NCI-H82 treated with DMSO at 0.1 percent for 48 hours (cell line): ENCODE data around the gene MICALL2.

Source experiments
- DNase-seq: peaks from one replicate; lab custom pipeline; 2025; ENCODE audit not compliant: unreplicated experiment; lab: John Stamatoyannopoulos, UW

Gene MICALL2

DNA sequence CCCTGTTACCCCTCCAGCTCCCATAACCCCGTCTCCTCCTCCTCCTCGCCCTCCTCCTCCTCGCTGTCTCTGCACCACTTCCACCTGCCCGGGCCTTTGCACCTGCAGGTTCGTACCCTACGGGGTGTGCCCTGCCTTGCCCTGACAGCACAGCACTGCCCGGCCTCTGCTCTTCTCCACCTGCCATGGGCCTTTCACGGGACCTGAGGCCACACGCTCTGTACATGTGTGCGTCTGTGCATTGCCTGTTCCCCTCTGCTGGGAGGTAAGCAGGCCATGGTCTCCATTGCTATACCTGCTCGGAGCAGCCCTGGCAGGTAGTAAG is 40.0 kb downstream of the MICALL2 start:
- no peak for DNase-seq

DNA sequence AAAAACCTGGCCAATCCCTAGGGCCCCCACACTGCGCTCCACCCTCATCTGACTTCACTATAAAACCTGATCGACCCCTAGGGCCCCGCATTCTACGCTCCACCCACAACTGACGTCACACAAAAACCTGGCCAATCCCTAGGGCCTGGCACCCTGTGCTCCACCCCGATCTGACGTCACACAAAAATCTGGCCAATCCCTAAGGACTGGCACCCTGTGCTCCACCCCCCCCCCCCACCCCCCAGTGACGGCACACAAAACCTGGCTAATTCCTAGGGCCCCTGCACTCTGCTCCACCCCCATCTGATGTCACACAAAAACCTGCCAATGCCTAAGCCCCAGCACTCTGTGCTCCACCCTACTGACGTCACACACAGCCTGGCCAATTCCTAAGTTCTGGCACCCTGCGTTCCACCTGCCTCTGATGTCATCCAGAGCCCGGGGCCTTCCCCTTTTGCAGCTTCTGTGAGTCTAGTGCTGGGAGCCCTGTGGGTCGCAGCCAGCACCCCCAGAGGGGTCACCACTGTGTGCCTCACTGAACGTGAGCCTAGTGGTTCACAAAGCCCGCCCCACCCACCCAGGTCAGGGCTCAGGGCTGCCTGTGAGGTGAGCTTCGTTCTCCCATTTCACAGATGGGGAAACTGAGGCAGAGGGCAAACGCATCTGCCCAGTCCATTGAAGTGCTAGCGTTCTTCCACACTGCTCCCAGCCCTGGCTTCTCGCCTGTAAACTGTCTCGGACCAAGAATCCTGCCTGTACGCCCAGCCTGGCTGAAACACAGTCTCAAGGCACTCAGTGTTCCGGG is 40.6 kb downstream of the MICALL2 start:
- peak; percentile 25 for DNase-seq

DNA sequence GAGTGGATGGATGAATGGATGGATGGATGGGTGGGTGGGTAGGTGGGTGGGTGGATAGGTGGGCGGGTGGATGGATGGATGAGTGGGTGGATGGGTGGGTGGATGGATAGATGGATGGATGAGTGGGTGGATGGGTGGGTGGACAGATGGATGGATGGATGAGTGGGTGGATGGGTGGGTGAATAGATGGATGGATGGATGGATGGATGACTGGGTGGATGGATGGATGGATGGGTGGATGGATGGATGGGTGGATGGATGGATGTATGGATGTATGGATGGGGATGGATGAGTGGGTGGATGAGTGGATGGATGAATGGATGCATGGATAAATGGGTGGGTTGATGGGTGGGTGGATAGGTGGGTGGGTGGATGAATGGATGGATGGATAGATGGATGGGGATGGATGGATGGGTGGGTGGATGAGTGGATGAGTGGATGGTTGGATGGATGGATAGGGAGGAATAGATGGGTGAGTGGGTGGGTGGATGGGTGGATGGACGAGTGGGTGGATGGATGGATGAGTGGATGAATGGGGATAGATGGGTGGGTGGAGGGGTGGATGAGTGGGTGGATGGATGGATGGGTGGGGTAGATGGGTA is 43.8 kb downstream of the MICALL2 start:
- DNase-seq: no peak

DNA sequence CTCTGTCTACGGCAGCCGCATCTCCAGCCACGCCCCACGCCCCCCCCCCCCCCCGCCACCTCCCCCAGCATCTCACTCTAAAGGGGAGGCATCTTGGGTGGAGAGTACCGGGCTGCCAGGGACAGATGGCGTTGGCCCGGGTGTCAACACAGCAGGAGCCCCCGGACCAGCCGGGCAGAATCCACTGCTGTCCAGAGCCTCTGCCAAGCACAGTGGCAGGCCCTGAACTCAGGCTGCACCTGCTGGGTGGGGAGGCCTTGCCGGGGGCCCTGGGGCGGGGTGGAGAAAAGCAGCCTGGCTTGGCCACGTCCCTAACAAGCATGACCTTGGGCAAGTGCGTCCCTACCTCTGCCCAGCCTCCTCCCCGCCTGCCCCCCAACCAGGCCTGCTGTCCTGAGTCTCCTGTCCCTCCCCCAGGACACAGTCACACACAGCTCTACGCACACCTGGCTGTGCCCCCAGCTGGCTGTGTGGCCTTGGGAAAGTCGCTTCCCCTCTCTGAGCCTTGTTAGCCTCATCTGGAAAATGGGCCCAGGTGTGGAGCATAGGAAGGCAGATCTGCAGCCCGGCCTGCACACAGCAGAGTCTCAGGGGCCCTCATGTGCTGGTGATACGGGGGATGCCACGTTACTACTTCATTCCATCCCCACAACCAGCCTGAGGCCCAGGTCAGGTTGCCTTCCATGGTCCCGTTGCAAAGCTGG is 45.2 kb downstream of the MICALL2 start:
- DNase-seq: no peak

DNA sequence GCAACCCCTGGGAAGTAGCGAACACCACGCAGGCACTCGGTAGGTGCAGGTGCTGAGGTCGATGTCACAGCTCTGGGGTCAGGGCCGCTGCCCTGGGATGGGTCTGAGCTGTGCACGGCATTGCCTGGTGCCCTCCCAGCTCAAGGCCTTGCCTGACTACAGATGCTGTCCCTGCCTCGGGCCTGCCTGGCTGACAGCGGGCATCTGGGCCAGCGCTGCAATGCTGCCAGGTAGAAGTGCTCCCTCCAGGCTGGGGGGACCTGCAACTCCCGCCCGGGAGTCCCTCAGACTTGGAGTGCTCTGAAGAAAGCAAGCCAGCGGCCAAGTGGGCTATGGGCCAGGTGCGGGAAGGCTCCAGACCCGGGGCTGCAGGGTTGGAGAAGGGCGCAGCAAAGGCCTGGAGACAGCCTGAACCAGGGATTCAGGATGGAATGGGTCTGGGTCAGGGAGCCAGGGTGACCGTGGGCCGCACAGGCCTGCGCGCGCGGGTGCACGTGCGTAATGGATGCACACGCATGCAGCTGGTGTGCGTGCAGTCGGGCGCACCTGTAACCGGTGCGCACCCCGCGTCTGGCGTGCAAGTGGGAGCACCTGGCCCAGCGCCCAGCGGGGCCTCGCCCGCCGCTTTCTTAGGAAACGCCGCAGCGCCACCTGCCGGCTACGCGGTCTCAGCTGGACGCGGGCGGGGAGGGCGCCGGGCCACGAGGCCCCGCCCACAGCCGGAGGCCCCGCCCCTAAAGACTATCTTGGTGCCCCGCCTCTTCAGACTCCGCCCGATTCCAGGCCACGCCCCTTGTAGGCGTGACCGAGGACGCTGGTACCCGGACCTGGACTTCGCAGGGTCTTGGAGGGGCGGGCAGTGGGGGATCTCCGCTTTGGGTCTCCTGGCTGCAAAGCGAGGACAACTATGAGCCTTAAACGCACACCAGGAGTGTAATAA is 46.7 kb downstream of the MICALL2 start:
- peak; percentile 73 for DNase-seq

DNA sequence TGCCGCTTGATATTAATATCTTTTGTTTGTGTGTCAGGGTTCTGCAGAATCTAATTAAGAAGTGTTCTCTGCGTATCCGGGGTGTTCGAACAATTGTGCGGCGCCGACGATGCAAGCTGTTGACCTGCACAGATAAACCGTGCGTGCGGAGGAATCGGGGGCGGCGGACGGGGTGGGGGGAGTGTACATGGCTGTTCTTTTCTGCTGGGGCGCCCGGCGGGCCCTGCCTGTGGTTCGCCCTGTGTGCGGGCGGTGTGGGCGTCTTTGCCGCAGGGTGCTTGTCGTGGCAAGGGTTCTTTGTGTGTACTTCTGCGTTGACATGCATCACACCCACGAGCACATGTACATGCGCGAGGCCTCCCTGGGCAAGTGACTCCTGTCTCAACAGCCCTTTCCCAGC is 47.9 kb downstream of the MICALL2 start:
- DNase-seq: no peak

DNA sequence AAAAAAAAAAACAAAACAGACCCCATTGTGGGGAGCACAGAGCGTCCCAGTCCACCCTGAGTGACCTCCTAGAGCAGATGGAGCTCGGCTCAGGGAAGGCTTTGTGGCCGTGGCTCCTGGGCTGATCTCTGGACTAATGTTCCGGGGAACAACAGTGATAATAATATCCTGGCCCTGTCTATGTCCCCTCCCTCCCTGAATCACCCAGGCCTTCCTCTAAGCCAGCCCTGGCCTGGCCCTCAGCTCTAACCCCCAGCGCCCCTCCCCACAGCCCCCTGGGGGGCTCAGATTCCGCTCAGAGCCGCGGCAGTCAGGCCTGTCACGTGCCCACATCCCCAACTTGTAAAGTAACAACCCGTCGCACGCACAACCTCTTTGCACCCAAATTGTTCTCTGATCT is 48.3 kb downstream of the MICALL2 start:
- DNase-seq: no peak

DNA sequence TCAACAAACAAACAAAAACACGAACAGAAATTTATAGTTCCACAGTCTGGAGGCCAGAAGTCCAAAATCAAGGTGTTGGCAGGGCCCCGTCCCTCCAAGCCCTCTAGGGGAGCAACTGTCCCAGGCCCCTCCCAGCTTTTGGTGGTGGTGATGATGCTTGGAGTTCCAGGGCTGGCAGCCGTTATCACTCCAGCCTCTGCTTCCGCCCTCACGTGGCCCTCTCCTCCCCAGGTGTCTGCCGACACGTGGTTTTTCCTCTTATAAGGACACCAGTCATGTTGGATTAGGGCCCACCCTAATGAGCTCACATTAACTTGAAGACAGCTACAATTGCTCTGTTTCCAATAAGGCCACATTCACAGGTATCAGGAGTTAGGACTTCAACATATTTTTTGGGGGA is 49.7 kb downstream of the MICALL2 start:
- DNase-seq: no peak

DNA sequence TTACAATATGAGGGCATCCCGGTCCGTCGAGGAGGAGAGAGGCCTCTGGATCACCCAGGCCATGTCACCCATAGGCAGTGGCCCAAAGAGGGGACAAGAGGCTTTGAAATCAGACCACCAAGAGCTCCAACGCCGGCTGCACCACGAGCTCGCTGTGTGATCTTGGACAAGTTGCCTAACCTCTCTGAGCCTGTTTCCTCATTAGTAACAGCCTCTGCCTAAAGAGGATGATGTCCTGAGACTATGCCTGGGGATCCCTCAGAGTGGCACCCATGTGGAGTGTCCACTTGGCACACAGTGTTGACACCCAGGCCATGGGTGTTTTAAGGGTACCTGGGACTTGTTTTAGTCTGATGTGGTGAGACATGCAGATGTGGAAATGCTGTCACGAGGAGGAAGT is 50.8 kb downstream of the MICALL2 start:
- no peak for DNase-seq

DNA sequence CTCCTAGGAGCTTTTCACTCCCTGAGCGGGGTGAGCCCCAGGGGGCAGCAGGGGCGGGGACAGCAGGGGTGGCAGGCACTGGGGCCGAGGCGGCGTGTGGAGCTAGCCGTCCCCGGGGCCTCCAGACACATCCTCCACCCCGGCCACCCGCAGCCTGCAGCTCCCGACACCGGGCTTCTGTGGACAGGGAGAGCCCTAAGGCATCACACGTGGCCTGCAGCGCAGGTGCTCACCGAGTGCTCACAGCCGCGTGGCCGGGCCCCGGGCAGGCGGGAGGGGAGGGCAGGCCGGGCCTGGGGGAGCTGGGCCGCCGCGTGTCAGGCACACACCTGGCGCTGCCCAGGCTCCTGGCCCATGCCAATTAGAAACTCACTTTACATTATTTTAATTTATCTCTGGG is 51.4 kb downstream of the MICALL2 start:
- no peak for DNase-seq

DNA sequence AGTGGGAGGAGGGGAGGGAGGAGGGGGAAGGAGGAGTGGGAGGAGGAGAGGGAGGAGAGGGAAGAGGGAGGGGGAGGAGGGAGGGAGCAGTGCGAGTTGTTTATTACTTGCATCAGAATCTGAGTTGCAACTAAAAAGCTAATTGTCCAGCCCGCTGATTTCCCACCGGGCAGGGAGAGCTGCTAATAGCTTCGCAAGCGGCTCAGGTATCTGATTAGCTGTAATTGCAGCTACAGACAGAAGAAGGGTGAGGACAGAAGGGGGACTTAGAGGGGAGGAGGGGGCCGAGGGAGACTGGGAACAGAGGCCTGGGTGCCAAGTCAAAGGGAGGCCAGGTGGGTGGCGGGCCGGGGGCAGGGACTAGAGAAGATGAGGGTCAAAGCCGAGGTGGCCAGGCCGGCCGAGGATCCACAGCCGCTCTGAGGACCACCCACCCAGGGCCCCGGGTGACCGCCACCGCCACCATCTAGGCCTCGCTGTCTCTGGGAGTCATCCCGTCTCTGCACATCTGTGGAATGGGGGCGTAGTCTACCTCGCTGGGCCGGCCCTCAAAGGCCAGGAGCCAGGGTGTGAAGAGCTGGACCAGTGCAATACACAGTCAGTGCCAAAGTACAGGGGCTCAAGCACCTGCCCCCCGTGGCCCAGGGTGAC is 54.2 kb downstream of the MICALL2 start:
- DNase-seq: no peak

DNA sequence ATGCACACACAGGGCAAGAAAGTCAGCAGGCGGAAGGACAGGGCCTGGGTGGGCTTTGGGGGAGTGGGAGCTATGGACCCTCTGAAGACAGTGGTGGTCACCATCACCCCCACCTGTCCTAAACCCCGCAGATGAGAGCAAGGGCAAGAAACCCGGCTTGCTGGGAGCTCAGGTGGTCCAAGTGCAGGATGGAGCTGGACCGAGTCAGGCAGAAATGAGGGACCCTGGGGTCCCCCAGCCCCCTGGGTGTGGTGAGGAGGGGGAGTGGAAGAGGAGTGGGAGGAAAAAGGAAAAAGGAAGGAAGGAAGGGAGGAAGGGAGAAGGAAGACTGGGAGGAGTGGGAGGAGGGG is 54.8 kb downstream of the MICALL2 start:
- DNase-seq: no peak

DNA sequence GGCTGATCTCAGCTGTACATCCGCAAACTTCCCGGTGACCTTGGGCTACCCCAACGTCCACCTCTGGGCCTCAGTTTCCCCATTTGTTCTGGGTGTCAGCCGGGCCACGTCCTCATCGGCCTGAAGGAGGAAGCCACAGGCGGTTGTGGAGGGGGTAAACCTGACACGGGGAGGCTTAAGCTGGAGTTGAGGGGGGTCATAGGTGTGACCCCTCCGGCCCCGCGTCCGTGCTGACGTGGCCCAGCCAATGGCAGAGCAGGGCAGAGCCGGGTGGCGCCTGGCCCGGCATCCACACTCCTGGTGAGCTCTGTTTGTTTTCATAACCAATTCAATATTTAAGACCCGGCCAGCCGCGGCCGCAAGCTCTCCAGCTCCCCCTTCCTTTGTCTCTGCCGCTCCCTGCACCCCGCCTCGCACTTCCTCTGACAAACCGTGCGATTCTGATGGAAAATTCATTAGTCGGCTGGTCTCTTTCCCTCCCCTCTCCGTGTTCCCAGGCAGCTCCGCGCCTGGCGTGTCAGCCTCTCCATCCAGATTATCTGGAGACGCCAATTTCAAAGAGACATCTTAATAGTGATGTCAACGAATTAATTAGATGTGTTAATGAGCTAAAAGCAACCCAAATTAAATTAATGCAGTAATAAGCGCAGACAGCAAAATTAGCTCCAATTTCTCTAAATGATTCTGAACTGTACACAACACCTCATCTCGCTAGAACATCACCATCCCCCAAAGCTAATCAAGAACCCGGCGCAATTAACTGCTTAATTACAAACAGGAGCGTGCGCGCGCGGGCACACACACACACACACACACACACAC is 55.4 kb downstream of the MICALL2 start:
- DNase-seq: no peak

DNA sequence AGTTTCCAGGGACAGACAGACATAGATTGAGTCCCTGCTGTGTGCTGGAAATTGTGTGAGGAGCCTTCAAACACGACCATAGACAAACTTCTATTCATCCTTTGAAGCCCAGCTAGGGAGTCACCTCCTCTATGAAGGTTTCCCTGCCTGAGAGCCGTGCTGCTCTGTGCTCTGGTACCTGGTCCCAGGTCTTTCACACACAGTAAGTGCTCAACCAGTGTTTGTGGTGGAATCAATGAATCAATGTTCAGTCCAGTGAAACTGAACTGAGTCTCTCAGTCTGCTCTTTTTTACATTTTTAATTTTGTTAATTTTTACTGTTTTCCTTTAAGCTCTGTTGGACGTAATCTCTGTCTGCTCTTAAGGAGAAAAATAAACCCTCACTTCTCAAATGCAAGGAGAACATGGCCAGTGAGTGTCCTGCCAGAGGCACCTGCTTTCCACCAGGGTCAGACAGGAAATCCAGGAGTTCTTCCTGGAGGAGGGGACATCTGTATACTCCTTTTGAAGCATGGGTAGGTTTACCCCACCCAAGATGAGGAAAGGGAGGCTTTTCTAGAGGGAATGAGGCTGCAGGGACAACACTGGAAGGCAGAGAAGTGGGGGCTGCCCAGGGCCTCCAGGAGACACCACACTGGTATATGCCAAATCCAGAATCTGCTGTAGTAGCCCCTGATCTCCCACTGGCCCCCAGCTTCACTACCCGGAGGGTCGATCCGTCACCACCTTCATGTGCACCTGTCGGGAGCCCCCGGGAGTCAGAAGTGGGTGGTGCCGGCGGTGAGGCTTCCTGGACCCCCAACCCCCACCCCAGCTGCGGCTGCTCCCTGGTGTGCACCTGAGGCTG is 56.3 kb downstream of the MICALL2 start:
- DNase-seq: no peak

DNA sequence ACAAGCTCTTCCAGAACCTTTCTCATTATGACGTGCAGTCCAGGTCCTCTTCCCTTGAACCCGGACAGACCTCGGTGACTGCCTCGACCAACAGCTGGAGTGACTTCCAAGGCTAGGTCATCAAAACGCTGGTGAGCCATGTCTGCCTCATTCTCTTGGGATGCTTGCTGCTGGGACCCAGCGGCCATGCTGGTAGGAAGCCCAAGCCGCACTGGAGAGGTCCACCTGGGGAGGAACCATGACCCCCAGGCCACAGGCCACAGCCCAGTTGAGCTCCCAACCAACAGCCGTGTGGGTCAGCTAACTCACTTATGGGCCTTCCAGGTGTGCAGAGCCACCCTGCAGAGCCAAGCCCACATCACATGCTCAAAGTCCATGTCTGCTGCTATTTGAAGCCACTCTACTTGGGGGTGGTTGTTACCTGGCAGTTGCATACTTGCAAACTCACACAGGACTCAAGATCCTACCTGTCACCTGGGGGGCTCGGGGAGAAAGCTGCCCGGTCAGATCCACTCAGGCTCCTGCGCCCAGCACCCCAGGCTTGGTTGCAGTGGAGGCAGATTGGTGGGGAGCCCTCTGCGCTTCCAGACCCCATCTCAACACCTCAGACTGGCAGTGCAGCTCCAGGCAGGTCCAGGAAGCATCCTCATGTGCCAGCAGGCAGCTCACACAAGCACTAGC is 57.0 kb downstream of the MICALL2 start:
- no peak for DNase-seq

DNA sequence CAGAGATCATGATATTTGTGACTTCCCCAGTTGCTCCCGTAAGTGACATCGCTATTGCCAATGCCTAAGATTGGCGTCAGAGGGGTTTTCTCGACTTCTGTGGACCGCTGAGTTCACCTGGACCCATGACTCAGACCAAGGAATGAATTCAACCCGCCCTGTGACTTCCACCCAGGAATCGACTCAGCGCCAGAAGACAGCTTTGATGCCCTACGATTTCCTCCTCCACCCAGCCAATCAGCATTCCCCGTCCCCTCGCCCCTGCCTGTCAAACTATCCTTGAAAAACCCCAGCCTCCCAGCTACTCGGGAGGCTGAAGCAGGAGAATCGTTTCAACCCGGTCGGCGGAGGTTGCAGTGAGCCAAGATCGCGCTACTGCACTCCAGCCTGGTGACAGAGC is 58.3 kb downstream of the MICALL2 start:
- DNase-seq: no peak

DNA sequence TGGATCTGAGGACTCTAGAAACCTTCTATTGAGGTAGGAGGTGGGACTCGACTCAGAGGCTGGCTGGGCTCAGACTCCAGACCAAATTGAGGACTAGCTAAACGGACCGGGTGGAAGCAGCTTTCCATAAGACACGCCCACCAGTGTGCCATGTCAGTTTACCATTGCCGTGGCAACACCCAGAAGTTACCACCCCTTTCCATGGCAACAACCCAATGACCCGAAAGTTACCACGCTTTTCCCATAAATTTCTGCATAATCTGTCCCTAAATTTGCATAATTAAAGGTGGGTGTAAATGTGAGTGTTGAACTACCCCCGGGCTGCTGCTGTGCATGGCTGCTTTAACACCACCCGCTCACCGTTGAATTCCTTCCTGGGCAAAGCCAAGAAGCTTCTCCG is 58.9 kb downstream of the MICALL2 start:
- DNase-seq: no peak

DNA sequence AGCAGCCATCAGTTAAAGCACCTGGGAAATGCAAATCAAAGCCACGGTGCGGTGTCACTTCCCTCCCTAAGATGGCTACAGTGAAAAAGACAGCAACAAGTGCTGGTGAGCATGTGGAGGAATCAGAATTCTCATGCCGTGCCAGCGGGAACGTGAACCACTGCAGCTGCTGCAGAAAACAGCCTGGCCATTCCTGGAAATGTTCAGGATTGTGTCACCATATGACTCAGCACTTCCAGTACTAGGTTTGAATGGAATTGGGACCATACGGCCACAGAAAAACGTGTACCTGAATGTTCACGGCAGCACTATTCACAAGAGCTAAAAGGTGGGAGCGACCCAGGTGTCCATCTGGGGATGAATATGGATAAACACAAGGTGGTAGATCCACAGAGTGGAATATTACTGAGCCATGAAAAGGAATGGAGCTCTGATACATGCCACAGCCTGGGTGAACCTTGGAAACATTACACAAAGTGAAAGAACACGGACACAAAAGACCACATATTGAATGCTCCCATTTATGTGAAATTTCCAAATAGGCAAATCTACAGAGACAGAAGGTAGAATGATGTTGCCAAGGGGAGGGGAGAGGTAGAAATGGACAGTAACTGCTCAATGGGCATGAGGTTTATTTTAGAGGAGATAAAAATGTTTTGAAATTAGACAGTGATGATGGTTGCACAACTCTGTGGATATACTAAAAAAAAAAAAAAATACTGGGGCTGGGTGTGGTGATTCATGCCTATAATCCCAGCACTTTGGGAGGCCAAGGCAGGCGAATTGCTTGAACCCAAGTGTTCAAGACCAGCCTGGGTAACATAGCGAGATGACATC is 61.6 kb downstream of the MICALL2 start:
- DNase-seq: no peak
